Measurements from ENCODE around the gene EREG.

The EREG gene

DNA sequence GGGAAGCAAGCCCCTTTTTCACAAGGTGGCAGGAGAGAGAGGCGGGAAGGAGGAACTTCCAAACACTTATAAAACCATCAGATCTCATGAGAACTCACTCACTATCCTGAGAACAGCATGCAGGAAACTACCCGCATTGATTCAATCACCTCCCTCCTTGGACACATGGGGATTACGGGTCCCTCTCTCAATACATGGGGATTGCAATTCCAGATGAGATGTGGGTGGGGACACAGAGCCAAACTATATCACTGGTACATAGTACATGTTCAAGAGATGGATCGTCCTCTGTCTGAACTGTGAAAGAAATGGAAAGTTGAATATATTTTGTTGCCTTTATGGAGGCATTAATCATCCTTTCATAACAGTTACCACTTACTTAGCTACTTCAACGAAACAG is 12.8 kb downstream of the EREG start:
- in situ Hi-C loops (cut with MboI; ENCODE audit: low pct_unique_long_range_greater_than_20kb, low sequenced_read_pairs, unreplicated experiment): no loop called here
- TF ChIP-seq, protein P1, sequence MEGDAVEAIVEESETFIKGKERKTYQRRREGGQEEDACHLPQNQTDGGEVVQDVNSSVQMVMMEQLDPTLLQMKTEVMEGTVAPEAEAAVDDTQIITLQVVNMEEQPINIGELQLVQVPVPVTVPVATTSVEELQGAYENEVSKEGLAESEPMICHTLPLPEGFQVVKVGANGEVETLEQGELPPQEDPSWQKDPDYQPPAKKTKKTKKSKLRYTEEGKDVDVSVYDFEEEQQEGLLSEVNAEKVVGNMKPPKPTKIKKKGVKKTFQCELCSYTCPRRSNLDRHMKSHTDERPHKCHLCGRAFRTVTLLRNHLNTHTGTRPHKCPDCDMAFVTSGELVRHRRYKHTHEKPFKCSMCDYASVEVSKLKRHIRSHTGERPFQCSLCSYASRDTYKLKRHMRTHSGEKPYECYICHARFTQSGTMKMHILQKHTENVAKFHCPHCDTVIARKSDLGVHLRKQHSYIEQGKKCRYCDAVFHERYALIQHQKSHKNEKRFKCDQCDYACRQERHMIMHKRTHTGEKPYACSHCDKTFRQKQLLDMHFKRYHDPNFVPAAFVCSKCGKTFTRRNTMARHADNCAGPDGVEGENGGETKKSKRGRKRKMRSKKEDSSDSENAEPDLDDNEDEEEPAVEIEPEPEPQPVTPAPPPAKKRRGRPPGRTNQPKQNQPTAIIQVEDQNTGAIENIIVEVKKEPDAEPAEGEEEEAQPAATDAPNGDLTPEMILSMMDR (IDR thresholded peaks at IDR 0.05; ENCODE audit: extremely low read depth, insufficient read depth, missing control alignments): no peak
- DNase-seq (ENCODE audit: low spot score): no peak

DNA sequence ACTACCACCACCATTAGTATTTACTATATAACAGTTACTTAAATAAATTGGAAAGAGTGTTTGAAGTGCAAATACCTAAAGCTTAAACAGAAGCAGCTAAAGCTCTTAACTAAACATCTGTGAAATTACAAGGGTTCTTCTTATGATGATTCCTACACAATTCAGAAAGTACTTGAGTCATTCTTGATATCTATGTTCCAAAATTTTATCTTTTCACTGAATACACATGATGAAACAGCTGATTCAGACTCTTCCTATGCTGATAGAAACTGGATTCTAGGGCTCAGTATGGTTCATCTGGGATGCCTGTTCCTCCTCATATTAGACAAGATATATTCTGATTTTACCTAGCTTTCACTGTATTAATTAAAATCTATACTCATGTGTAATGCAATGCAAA is 13.6 kb downstream of the EREG start:
- in situ Hi-C loops (cut with MboI; ENCODE audit: low pct_unique_long_range_greater_than_20kb, low sequenced_read_pairs, unreplicated experiment): no loop called here
- DNase-seq (ENCODE audit: low spot score): no peak
- TF ChIP-seq, protein P1 (IDR thresholded peaks at IDR 0.05; ENCODE audit: extremely low read depth, insufficient read depth, missing control alignments): no peak

DNA sequence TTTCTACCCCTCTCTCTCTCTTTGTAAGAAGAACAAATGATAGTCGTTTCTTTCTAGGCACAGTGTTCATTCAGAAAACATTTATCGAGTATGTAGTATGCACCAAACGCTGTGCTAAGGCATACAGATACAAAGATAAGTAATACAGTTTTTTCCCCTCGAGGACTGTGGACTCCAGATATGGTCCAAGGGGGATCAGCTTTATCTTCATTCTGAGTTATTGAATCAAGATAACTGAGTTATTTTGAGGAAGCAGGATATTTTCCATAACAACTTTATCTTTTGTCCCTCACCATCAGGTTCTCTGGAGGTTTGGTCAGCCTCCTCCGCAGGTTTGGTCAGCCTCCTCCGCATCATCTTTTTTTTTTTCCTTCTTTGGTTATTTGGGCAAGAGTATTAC is 15.0 kb downstream of the EREG start:
- no peak for DNase-seq (ENCODE audit: low spot score)
- TF ChIP-seq, protein P1 (IDR thresholded peaks at IDR 0.05; ENCODE audit: extremely low read depth, insufficient read depth, missing control alignments): no peak
- in situ Hi-C loops (cut with MboI; ENCODE audit: low pct_unique_long_range_greater_than_20kb, low sequenced_read_pairs, unreplicated experiment): no loop called here

DNA sequence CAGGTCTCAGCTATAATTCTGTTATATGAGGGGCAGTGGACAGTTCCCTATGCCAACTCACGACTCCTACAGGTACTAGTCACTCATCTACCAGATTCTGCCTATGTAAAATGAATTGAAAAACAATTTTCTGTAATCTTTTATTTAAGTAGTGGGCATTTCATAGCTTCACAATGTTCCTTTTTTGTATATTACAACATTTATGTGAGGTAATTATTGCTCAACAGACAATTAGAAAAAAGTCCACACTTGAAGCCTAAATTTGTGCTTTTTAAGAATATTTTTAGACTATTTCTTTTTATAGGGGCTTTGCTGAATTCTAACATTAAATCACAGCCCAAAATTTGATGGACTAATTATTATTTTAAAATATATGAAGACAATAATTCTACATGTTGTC is 20.4 kb downstream of the EREG start:
- TF ChIP-seq, protein P1 (IDR thresholded peaks at IDR 0.05; ENCODE audit: extremely low read depth, insufficient read depth, missing control alignments): no peak
- in situ Hi-C loops (cut with MboI; ENCODE audit: low pct_unique_long_range_greater_than_20kb, low sequenced_read_pairs, unreplicated experiment): no loop called here
- no peak for DNase-seq (ENCODE audit: low spot score)

DNA sequence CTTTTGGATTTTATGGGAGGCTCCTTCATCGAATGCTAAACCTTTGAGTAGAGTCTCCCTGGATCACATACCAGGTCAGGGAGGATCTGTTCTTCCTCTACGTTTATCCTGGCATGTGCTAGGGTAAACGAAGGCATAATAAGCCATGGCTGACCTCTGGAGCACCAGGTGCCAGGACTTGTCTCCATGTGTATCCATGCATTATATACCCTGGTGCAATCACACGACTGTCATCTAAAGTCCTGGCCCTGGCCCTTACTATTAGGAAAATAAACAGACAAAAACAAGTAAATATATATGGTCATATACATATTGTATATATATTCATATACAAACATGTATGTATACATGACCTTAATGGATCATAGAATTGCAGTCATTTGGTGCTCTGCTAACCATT is 21.2 kb downstream of the EREG start:
- in situ Hi-C loops (cut with MboI; ENCODE audit: low pct_unique_long_range_greater_than_20kb, low sequenced_read_pairs, unreplicated experiment): no loop called here
- TF ChIP-seq, protein P1 (IDR thresholded peaks at IDR 0.05; ENCODE audit: extremely low read depth, insufficient read depth, missing control alignments): no peak
- DNase-seq (ENCODE audit: low spot score): no peak

DNA sequence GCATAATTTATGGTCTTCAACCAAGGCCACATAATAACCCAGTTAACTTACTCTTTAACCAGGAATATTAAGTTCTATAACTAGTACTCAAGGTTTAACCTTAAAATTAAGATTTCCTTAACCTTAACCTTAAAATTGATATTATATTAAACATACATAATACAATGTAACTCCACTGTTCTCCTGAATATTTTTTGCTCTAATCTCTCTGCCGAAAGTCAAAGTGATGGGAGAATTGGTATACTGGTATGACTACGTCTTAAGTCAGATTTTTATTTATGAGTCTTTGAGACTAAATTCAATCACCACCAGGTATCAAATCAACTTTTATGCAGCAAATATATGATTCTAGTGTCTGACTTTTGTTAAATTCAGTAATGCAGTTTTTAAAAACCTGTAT is 22.8 kb downstream of the EREG start:
- DNase-seq (ENCODE audit: low spot score): no peak
- TF ChIP-seq, protein P1 (IDR thresholded peaks at IDR 0.05; ENCODE audit: extremely low read depth, insufficient read depth, missing control alignments): no peak
- in situ Hi-C loops (cut with MboI; ENCODE audit: low pct_unique_long_range_greater_than_20kb, low sequenced_read_pairs, unreplicated experiment): no loop called here

DNA sequence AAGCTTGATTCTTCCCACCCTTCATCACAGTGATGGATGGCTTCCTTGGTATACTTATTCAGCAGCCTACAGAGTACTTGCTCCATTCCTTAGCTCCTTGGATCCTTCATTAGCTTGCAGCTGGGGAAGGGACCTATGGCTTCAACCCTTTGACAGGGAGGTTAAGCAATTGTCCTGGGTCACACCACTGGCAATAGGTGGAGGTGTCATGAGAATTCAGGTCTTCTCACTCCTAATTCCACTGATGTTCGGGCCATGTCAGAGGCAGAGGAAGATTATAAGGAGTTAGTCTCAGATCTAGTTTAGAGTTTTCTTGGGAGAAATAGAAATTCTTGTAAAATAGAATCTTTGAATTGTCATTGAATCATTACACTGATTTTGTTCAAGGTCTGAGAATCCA is 24.5 kb downstream of the EREG start:
- TF ChIP-seq, protein P1 (IDR thresholded peaks at IDR 0.05; ENCODE audit: extremely low read depth, insufficient read depth, missing control alignments): no peak
- no peak for DNase-seq (ENCODE audit: low spot score)
- in situ Hi-C loops (cut with MboI; ENCODE audit: low pct_unique_long_range_greater_than_20kb, low sequenced_read_pairs, unreplicated experiment): no loop called here

All from GM13977 (cell line).